Islet precursor cell (in vitro differentiated cells): ENCODE measurements around the gene SPRED1.
A peak's percentile ranks its signal among the peaks of the same experiment; 100 is the strongest.
"Not testable (repeated sequence)": the region's sequence is repeated elsewhere in the genome, so short reads cannot be mapped to it uniquely, and the experiment has no call there.

Source experiments
- DNase-seq: peaks from one replicate; pipeline ENCODE4 v3.0.0-alpha.2; 2018

Gene SPRED1

DNA sequence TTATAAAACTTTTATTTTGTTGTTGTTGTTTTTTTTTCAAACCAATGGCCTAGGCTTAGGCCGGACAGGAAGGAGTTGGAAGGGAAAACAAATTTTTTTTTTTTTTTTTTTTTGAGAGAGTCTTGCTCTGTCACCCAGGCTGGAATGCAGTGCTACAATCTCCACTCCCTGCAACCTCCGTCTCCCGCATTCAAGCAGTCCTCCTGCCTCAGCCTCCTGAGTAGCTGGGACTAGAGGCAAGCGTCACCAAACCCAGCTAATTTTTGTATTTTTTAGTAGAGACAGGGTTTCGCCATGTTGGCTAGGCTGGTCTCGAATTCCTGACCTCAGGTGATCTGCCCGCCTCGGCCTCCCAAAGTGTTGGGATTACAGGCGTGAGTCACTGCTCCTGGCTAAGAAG lies 15.6 kb upstream of the SPRED1 start:
- DNase-seq, result not testable (repeated sequence)

DNA sequence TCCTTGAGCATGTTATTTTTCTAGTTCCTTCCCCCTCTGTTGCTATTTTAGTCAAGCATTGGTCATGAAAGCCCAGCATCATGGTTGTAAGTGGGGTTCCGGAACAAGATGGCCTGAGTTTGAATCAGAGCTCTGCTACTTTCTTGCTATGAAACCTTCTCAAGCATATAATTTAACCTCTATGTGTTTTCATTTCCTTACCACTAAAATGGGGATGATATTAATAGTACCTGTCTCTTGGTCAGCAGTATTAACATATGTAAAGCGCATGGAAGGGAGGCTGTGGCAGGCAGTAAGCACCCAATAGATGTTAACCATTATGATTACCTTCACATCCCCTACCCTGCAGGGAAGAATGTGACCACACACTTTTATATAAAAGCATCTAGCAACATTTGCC lies 14.3 kb upstream of the SPRED1 start:
- DNase-seq, result no peak

DNA sequence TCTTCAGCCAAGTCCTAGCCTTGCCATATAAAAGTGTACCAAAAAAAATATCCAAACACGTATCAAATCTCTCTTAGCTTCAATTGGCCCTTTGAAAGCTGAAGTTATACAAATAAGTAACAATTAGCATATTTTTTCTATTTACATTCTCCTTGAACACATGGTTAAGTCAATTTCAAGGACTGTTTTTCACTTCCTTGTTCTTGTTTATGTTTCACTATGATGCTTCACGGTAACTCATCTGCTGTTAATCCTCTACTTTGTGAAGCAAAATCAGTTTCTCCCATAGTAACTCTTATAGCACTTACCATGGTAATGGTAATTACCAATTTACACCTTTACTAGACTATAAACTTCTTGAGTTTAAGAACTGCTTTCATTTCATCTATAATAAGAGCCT lies 10.6 kb upstream of the SPRED1 start:
- DNase-seq, result no peak

DNA sequence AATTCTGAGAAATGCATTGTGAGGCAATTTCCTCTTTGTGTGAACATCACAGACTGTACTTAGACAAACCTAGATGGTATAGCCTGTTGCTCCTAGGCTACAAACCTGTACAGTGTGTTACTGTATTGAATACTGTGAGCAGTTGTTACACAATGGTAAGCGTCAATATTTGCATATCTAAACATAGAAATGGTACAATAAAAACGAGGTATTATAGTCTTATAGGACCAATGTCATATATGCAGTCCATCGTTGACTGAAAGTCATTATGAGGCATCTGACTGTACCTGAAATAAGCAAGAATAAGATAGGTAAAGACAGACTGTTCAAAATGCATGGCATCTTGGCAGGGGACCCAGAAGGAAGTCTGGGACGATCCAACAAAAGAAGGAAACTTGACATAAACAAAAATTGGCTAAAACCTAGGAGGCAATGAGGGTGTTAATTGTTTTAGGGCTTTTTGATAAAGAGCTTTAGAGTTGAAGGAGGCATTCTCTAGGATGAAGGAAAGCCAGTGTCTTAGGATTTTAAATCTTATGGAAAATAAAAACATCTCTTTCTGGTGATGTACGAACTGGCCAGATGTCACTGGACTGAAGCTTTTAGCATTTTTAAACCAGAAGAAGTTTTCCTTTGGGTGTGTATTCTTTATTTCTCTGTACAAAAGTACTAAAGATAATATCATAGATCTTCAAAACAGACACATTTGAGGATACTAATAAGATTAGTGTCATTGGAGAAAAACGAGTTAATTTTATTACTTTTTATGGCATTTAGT lies 9.2 kb upstream of the SPRED1 start:
- DNase-seq, result no peak

DNA sequence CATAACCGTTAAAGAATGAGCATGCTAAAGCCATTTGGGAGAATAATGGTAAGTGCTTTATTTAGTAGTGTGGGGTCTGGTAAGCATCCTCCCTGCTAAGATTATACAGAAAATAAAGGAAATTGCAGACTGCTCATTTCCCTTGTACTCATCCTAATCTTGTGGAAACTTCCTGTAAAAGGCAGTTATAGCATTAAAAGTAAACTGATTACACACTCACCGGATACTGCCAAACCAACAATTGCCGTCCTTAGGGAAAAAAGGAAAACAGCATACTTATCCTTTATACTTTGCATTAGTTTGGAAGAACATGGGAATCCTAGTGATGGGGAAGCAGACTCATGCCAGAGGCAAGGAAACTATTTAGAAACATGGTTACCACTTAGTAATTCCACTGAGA lies 5.3 kb upstream of the SPRED1 start:
- no peak for DNase-seq

DNA sequence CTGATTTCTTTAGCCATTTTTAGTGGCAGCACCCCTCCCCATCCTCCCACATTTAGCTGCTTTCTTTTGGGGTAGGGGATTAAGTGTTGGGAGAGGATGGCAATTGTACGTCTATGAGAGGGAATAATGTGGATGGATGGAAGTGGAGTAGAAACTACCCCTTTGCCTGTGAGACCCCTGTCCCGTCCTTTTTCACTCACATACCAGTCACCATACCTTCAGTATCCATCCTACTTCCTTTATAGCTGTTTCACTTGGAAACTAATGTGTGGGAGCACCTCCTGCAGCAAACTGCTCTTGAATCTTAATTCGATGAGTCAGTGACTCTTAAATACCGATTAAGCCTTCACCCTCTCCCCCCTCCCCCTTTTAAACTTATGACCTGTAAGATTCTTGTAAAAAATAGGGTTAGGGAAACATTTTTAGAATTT lies 730 bp downstream of the SPRED1 start:
- DNase-seq, result no peak

DNA sequence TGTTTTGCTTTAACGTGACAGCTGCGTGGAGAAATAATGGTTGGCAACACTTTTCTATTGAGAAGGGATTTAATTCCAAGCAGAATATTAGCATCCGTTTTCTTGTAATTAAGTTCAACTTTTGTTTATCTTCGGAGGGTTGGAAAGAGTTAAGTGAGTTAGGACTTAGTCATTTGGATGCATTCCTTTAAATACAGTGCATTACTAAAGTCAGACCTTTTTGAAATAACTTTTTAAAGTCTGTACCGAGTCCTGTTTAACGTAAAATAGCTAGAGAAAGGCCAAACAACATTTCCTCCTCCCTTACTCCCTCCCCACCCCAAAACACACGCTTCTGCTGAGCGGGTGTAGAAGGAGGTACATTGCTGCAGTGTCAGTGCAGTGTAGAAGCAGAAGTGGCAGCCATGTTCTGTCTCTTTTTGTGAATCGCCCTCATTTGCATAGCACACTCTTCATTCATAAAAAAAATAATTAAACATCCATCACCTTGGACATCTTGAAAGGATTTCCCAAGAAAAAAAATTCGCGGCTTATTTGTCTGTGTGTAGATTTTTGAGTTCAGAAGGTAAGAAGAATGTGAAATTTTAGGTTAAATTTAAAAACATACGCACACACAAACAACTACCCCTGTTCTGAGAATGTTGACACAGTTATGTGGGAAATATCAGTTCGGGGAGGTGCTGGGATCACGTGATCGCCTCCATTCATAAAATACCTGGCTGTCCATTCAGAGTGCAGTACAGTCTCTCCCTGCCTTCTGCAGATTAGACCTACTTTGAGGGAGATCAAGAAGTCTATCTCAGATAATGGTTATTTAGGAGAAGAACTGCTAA lies 1.6 kb downstream of the SPRED1 start:
- peak; percentile 70 for DNase-seq

DNA sequence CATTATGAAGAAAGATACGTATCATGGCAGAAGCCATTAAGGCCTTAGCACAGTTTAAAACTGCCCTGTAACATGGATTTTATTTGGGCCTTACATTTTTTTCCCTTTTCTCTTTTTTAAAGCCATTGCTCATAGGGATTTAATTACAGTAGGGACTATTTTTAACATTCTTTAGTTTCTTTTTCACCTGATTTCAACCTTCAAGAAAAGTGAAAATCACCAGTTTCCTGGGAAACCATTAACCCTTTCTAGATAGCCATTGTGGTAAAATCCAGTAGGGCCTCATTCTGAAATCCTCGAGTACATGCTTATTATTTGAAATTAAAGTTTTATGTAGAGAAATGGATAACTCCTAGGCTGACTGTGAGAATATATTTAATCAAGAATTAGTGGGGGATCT lies 3.1 kb downstream of the SPRED1 start:
- DNase-seq, result no peak

DNA sequence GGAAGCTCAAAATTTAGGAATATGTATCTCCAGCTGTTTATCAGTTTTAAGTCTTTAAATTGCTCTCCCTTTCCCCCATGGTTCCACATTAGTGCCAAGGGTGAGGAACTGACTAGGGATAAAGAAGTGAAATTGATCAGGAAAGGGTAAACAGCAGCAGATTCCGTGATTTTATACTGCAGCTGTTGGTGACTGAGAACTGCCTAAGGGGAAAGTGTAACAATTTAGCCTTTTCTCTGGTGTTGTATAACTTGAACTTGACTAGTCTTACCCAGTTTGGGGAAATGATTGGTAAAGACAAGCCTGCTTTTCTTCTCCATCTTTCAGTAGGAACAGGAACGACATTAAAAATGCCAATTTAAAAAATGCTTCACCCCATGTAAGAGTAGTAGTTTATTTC lies 5.0 kb downstream of the SPRED1 start:
- DNase-seq, result no peak

DNA sequence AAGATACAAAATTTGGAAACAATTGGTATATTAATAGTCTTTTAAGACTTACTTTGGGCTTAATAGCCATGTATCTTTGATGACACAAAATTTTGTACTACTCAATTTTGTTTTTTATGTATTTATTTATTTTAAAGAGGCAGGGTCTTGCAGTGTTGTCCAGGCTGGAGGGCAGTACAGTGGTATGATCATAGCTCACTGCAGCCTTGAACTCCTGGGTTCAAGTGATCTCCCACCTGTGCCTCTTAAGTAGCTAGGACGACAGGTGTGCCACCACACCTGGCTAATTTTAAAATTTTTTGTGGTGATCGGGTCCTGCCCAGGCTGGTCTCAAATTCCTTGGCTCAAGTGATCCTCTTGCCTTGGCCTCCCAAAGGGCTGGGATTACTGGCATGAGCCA lies 6.5 kb downstream of the SPRED1 start:
- DNase-seq, result no peak

DNA sequence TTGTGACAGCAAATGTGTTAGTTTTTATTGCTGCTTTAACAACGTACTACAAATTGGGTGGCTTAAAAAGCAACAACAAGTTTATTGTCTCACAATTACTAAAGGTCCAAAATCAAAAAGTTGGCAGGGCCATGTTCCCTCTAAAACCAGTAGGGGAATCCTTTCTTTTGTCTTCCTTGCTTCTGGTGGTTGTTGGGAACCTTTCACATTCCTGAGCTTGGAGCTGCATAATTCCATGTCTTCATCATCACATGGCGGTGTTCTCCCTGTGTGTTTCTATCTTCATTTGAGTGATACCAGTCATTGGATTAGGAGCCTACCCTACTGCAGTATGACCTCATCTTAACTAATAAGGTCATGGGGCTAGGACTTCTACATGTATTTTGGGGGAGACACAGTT lies 7.4 kb downstream of the SPRED1 start:
- DNase-seq, result peak; percentile 64

DNA sequence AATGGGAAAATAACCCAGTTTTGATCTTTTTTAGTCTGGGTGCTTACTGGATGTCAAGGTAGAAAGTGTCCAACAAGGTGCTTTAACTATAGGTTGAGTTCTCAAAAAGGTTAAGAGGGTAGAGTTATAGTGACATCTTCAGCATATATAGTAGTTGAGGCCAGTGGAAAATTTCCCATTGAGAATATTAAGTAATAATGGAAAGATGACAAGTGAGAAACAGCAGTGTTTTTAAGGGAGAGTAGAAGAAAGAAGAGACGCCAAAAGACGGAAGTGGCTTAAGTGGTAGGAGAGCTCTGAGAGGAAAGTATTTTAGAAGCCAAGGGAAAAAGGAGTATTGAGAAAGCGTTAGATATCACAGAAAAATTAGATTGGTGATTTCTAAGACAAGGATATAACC lies 10.6 kb downstream of the SPRED1 start:
- no peak for DNase-seq

DNA sequence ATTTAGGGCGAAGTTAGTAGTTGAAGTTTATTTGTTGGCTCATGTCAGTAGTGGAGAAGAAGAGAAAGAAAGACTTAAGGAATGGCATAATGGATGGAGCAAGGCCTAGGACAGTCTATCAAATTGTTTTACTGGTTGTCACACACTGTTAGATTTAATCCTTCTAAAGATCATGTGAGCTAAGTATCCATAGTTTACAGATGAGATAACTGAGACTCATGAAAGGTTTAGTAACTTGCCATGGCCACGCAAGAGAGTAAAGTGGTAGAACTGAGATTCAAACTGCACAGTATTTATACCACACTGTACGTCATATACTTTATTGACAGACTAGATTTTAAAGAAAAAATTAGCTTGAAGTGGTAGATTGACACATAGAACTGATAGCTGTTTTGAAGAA lies 11.4 kb downstream of the SPRED1 start:
- DNase-seq, result no peak

DNA sequence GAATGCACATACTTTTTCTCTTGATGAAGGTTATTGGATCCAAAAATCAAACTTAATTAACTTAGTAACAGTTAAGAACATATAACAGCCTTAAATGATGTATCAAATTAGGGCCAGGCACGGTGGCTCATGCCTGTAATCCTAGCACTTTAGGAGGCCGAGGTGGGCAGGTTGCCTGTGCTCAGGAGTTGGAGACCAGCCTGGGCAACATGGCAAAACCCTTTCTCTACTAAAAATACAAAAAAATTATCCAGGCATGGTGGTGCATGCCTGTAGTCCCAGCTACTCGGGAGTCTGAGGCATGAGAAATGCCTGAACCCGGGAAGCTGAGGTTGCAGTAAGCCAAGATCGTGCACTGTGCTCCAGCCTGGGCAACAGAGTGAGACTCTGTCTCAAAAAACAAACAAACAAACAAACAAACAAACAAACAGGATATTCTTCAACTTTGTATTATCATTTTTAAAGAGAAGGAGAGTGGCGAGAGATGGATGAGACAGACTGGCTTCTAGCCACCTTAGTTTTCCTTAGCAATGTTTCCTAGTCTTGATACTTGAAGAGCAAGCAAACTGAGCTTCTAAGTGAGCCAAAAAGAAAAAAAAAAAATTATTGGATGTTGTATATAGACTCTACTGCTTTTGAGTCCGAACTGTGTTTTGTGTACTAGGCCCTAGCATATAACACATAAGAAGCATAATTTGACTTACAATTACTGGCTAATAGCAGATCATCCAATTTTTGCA lies 13.8 kb downstream of the SPRED1 start:
- DNase-seq, result no peak

DNA sequence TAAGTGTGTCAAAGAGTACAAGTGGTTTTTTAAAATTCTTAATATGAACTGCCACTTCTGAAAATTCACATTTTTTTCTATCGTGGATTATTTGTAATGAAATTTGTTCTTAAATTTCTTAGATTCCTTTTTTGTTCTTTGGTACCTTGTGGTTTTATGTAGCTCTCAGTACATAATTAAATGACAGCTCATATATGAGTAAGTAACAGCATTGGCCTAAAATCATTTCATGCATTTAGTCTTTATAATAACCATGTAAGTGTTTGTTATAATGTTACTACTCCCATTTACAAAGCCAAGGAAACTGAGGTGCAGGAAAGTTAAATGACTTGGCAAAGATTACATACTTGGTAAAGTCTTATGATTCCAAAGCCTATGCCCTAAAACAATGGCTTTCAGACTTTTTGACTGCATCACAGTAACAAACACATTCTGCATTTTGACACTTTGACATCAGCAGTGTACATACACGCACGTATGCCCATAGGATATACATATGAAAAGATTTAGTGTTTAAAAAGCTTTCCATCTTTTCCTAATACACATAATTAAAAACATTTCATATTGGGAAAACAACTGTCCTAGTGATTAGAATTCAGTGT lies 14.9 kb downstream of the SPRED1 start:
- DNase-seq, result no peak

DNA sequence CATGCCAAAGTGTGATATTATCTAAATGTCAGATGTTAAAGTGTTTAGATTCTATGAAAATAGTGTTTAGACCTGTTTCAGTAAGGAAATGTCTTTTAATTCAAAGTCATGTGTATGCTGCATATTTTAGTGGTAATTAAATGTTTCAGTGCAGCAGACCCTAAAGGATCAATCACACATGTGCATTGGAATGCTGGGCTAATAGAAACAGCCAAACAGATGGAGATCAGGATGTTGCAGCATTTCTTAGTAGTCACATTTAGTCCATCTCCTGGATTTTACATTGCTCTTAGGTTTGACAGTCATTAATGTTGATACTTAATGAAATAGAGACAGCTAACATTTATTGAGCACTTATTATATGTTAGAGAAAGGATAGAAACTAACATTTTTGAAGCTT lies 18.5 kb downstream of the SPRED1 start:
- DNase-seq, result no peak

DNA sequence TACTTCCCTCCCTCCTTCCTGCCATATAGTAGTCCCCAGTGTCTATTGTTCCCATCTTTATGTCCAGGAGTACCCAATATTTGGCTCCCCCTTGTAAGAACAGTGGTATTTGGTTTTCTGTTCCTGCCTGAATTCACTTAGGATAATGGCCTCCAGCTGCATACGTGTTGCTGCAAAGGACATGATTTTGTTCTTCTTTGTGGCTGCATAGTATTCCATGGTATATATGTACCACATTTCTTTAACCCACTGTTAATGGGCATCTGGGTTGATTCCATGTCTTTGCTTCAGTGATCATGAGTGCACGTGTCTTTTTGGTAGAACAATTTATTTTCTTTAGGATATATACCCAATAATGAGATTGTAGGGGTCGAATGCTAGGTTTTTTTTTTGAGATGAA lies 19.3 kb downstream of the SPRED1 start:
- no peak for DNase-seq

DNA sequence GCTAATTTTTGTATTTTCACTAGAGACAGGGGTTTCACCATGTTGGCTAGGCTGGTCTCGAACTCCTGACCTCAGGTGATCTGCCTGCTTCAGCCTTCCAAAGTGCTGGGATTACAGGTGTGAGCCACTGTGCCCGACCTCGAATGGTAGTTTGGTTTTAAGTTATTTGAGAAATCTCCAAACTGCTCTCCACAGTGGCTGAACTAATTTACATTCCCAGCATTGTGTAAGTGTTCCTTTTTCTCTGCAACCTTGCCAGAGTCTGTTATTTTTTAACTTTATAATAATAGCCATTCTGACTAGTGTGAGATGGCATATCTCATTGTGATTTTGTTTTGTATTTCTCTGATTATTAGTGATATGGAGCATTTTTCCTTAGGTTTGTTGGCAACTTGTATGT lies 19.8 kb downstream of the SPRED1 start:
- DNase-seq, result not testable (repeated sequence)

DNA sequence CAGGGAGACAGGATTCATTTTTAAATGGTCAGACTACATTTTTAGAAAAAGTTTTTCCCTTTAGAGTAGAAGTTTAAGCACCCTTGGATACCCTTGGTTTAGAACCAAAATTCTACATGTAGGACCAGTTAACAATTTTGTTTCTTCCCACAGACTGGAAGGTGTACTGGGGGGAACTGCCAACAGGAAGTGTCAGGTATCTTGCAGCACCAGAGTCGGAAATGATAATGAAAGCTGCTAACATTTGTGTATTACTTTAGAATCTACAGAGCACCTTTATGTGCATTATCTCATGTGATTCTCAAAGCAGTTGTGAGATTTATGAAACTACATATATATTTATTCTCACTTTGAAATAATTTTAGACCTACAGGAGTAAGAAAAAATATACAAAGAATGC lies 21.5 kb downstream of the SPRED1 start:
- no peak for DNase-seq

DNA sequence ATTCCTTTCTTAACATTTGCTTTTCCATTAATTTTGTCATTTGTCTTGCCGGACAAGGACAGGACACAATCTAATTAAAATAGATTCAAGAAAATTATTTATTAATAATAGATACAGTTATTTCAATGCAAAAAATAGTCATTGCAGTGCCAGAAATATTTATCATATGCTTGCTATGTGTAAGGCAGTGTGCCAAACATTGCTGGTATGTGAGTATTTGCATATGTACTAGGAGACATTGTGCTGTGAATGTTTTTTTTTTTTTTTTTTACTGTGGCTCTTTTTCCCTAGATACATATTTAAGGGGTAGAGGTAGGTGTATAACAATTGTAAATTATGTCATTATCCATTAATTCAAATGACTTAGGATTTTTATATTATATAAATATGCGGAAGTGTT lies 23.3 kb downstream of the SPRED1 start:
- DNase-seq, result no peak

DNA sequence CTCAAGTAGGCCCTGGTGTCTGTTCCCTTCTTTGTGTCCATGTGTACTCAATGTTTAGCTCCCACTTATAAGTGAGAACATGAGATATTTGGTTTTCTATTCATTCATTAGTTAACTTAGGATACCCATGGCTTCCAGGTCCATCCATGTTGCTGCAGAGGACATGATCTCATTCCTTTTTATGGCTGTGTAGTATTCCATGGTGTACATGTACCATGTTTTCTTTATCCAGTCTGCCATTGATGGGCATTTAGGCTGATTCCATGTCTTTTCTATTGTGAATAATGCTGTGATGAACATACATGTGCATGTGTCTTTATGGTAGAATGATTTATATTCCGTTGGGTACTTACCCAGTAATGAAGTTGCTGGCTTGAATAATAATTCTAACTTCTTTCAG lies 24.6 kb downstream of the SPRED1 start:
- not testable (repeated sequence) for DNase-seq

DNA sequence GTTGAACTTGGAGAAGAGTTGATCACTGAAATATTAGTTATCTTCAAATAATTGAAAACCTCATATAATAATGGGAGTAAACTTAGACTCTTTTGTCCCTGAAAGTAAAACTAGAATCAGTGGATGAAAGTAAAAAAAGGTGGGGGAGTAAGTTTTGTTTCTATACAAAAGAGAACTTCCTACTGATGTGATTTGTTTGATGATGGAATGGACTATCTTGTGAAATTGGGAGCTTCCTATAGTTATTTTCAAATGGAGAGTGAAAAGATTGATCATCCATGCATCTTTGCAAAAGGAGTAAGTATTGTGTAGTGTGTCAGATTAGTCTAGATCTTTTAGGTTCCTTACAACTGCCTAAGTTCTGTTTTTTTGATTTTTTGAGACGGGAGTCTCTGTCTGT lies 28.4 kb downstream of the SPRED1 start:
- DNase-seq, result no peak

DNA sequence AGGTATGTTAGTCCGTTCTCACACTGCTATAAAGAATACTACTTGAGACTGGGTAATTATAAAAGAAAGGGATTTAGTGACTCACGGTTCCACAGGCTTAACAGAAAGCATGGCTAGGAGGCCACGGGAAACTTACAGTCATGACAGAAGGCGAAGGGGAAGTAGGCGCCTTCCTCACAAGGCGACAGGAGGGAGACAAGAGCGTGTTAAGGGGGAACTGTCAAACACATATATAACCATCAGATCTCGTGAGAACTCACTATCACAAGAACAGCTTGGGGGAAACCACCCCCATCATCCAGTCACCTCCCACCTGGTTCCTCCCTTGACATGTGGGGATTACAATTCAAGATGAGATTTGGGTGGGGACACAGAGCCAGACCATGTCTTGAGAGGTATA lies 30.4 kb downstream of the SPRED1 start:
- no peak for DNase-seq
